ENCODE data around the gene CACNB2. TPM values are rescaled to one million over a fixed set of nuclear protein-coding genes. Genes with fewer than 3 reads are reported as not detected.

CACNB2 gene
- total RNA-seq, 1 experiment from 2014 or later, result 0.07 TPM

GRCh38 chr10:18540195-18540594, 400.0 kb downstream of the CACNB2 start:
- ChIA-PET CTCF (no interaction called here), POLR2A (ENCODE audit: unreplicated experiment) (no interaction called here)

DNA sequence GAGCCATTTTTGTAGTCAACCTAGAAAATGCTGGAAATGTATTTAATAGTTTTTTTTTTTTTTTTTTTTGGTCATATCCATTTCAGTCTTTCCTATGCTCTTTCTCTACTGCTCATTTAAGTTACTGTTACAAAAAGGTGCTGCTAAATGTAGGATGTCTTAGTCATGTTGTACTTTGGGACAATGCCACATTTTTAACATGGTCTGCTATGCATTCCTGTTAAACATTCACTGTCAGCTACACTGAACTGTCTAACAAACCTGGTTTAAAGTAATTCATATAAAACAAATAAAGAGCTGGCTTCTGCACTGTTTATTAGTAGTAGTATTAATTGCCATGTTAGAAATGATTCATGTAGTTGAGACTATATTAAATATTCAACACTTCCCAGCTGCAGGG, 402.6 kb downstream of the CACNB2 start:
- BruUV-seq (replicated peaks), result no TSS peak
- Histone ChIP-seq H3K79me2 (ENCODE audit: low read length) (no peaks in the 10 kb centered on the region), H3K4me1 (ENCODE audit: insufficient read depth, low read length) (no peaks in the 10 kb centered on the region), H2AFZ (ENCODE audit: low read length) (no peak overlapping the region), H3K27ac (ENCODE audit: low read length) (no peak overlapping the region), H3K4me2 (ENCODE audit: low read length) (no peak overlapping the region), H3K9me2 (replicated peaks; ENCODE audit: low read length) (no peaks in the 10 kb centered on the region), H4K20me1 (ENCODE audit: low read length) (no peaks in the 10 kb centered on the region), H3K27me3 (ENCODE audit: low read length) (no peaks in the 10 kb centered on the region), H3K36me3 (ENCODE audit: low read depth, low read length) (no peaks in the 10 kb centered on the region), H3K4me3 (ENCODE audit: low read length) (no peak overlapping the region), H3F3A (ENCODE audit: low read length, unreplicated experiment) (no peaks in the 10 kb centered on the region), H3K9me3 (ENCODE audit: low read length) (no peaks in the 10 kb centered on the region), H3K9ac (ENCODE audit: low read length) (no peak overlapping the region)
- ATAC-seq, result no peak
- ChIA-PET CTCF (no interaction called here), POLR2A (ENCODE audit: unreplicated experiment) (no interaction called here)
- TF ChIP-seq EZH2phosphoT487 (IDR thresholded peaks at IDR 0.05; ENCODE audit: borderline replicate concordance, low read length) (no peak), CTCF (conservative IDR thresholded peaks at IDR 0.05; ENCODE audit: low read depth, low read length) (no peak), EZH2 (IDR thresholded peaks at IDR 0.05; ENCODE audit: low read length, unreplicated experiment) (no peak)
- intact Hi-C loops (cut with micrococcal nuclease), result no loop called here
- no peak for DNase-seq

More at GRCh38 chr10:18540195-18540594, 400.0 kb downstream of the CACNB2 start:
- no peak overlapping the region for H3K27ac ChIP-seq (ENCODE audit: low read length)
- no peak overlapping the region for H3K4me2 ChIP-seq (ENCODE audit: low read length)
- ATAC-seq (no peak), DNase-seq (no peak)
- no peaks in the 10 kb centered on the region for H3K79me2 ChIP-seq (ENCODE audit: low read length)
- H3K4me3 ChIP-seq (ENCODE audit: low read length), result no peak overlapping the region
- H3K4me1 ChIP-seq (ENCODE audit: insufficient read depth, low read length), result no peaks in the 10 kb centered on the region
- no peaks in the 10 kb centered on the region for H3K9me3 ChIP-seq (ENCODE audit: low read length)
- no peak overlapping the region for H3K9ac ChIP-seq (ENCODE audit: low read length)
- no peaks in the 10 kb centered on the region for H3K36me3 ChIP-seq (ENCODE audit: low read depth, low read length)
- no peaks in the 10 kb centered on the region for H3K27me3 ChIP-seq (ENCODE audit: low read length)
- BruUV-seq (replicated peaks), result no TSS peak
- no peak overlapping the region for H2AFZ ChIP-seq (ENCODE audit: low read length)
- H3F3A ChIP-seq (ENCODE audit: low read length, unreplicated experiment), result no peaks in the 10 kb centered on the region
- no peaks in the 10 kb centered on the region for H3K9me2 ChIP-seq (replicated peaks; ENCODE audit: low read length)
- no peak for TF ChIP-seq EZH2phosphoT487 (IDR thresholded peaks at IDR 0.05; ENCODE audit: borderline replicate concordance, low read length)
- TF ChIP-seq CTCF (conservative IDR thresholded peaks at IDR 0.05; ENCODE audit: low read depth, low read length), result no peak
- TF ChIP-seq EZH2 (IDR thresholded peaks at IDR 0.05; ENCODE audit: low read length, unreplicated experiment), result no peak
- no peaks in the 10 kb centered on the region for H4K20me1 ChIP-seq (ENCODE audit: low read length)
- intact Hi-C loops (cut with micrococcal nuclease), result no loop called here

DNA sequence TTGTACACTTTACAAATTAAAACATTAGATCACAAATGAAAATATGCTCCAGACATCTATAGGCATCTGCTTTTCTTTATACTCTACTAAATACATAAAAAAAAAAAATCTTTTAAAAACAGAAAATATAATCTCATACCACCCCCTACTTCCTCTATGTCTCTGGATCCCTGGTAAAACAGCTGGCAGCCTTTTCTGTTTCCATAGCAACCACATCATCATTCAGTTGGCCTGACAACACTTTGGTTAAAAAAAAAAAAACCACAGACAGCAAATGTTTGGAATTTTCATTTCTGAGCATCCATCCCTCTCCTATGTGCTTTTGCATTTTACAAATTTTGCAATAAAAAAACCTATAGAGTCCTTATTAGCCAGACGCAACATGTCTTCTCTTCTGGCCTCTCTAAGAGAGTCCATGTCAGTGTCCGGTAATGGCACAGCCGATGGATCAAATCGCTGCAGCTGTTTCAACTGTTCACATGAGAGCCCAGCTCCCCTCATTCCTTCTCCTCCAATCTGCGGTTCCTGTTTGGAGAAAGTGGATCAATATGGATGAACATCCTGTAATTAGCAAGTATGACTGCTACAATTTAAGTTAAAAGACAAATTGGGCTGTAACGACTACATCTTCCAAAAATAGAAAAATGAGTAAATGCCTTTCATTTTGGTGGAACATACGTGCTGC, 405.5 kb downstream of the CACNB2 start:
- Histone ChIP-seq H3K79me2 (ENCODE audit: low read length) (no peaks in the 10 kb centered on the region), H3K27ac (ENCODE audit: low read length) (no peak overlapping the region), H3F3A (ENCODE audit: low read length, unreplicated experiment) (no peaks in the 10 kb centered on the region), H3K4me2 (ENCODE audit: low read length) (no peak overlapping the region), H3K27me3 (ENCODE audit: low read length) (no peaks in the 10 kb centered on the region), H3K9ac (ENCODE audit: low read length) (no peak overlapping the region), H4K20me1 (ENCODE audit: low read length) (no peaks in the 10 kb centered on the region), H2AFZ (ENCODE audit: low read length) (no peak overlapping the region), H3K4me1 (ENCODE audit: insufficient read depth, low read length) (no peaks in the 10 kb centered on the region), H3K9me3 (ENCODE audit: low read length) (no peaks in the 10 kb centered on the region), H3K9me2 (replicated peaks; ENCODE audit: low read length) (no peaks in the 10 kb centered on the region), H3K4me3 (ENCODE audit: low read length) (no peak overlapping the region), H3K36me3 (ENCODE audit: low read depth, low read length) (no peaks in the 10 kb centered on the region)
- CTCF ChIA-PET, result no interaction called here
- intact Hi-C loops (cut with micrococcal nuclease), result no loop called here
- ATAC-seq, result no peak
- no peak for DNase-seq
- BruUV-seq (replicated peaks), result no TSS peak
- POLR2A ChIA-PET (ENCODE audit: unreplicated experiment), result no interaction called here
- no peak for TF ChIP-seq EZH2 (IDR thresholded peaks at IDR 0.05; ENCODE audit: low read length, unreplicated experiment)
- TF ChIP-seq EZH2phosphoT487 (IDR thresholded peaks at IDR 0.05; ENCODE audit: borderline replicate concordance, low read length), result no peak
- TF ChIP-seq CTCF (conservative IDR thresholded peaks at IDR 0.05; ENCODE audit: low read depth, low read length), result no peak
